Natural killer cell (primary cell): ENCODE results near the gene BMPR1A. TPM values are rescaled to one million over a fixed set of nuclear protein-coding genes. Genes with fewer than 3 reads are reported as not detected.

Experiments
- ATAC-seq, 3 donors: fragments of 150-1000 bp in 2 of 3; fragments of 200-7000 bp in 1 of 3; cut with Tn5 transposase; 1 replicate in 1 of 3; 2 replicates in 2 of 3; pipeline ENCODE4 v1.10.0; 2021; ENCODE audit warnings: mild to moderate bottlenecking in 2 of 3, moderate library complexity in 2 of 3
- DNase-seq, 2 donors: peaks; one replicate each; pipeline versions ENCODE4 v3.0.0 to v3.0.0-alpha.2; 2013 to 2021; ENCODE audit warnings: mixed read lengths in 1 of 2
- H3K27ac ChIP-seq: one replicate; pipeline ENCODE4 v1.5.1; 2013; ENCODE audit warnings: mild to moderate bottlenecking, low read length
- H3K27me3 ChIP-seq: one replicate; pipeline ENCODE4 v1.6.1; 2013; ENCODE audit warnings: low read length; ENCODE audit not compliant: control insufficient read depth, insufficient read depth
- H3K36me3 ChIP-seq: one replicate; pipeline ENCODE4 v1.6.1; 2013; ENCODE audit warnings: low read length; ENCODE audit not compliant: control insufficient read depth, insufficient read depth
- H3K4me1 ChIP-seq: one replicate; pipeline ENCODE4 v1.6.1; 2013; ENCODE audit warnings: low read length; ENCODE audit not compliant: control insufficient read depth, insufficient read depth
- H3K4me3 ChIP-seq: one replicate; pipeline ENCODE4 v1.5.1; 2013; ENCODE audit warnings: low read length
- H3K9me3 ChIP-seq: one replicate; pipeline ENCODE4 v1.6.1; 2013; ENCODE audit warnings: low read length; ENCODE audit not compliant: control insufficient read depth, insufficient read depth
- H3K27ac Mint-ChIP-seq, 2 donors: one replicate each; pipeline ENCODE4 v1.8.0; 2022; ENCODE audit warnings: mild to moderate bottlenecking in 2 of 2, mixed read lengths in 2 of 2, moderate library complexity in 1 of 2
- H3K27me3 Mint-ChIP-seq, 2 donors: one replicate each; pipeline ENCODE4 v1.8.0; 2022; ENCODE audit warnings: low read depth in 2 of 2, mixed read lengths in 2 of 2
- H3K36me3 Mint-ChIP-seq: one replicate; pipeline ENCODE4 v1.8.0; 2022; ENCODE audit warnings: mixed read lengths
- H3K4me1 Mint-ChIP-seq, 2 donors: one replicate each; pipeline ENCODE4 v1.8.0; 2022; ENCODE audit warnings: mixed read lengths in 2 of 2
- H3K4me3 Mint-ChIP-seq: one replicate; pipeline ENCODE4 v1.8.0; 2022; ENCODE audit warnings: mild to moderate bottlenecking, moderate library complexity, mixed read lengths
- H3K9me3 Mint-ChIP-seq, 2 donors: one replicate each; pipeline ENCODE4 v1.8.0; 2022; ENCODE audit warnings: mixed read lengths in 2 of 2
- CTCF ChIP-seq: fragments of 200-600 bp; IDR thresholded peaks from one replicate; pipeline ENCODE4 v1.8.0; 2022; ENCODE audit warnings: antibody characterized with exemption
- WGBS: methylation state at CpG from one replicate; pipeline ENCODE4 v1.1.7; 2013; ENCODE audit warnings: missing lambda C conversion rate; ENCODE audit not compliant: insufficient coverage; 5-methylcytosine and 5-hydroxymethylcytosine counted together
- intact Hi-C: fragments of 100-400 bp; cut with micrococcal nuclease; formaldehyde crosslinking; loops from one replicate; pipeline ENCODE4 v1.14.2; 2022
- total RNA-seq, 4 donors: library from RNA; stranded (reverse); fragments of 120-200 nt in 1 of 4; gene quantifications; one replicate each; pipeline versions ENCODE4 v1.2.3 to v1.2.4, GENCODE V29; 2013 to 2022

Gene BMPR1A
- total RNA-seq, 3 donors from 2014 or later (not counting 1 experiment from before 2014, with no cell fraction given): 5.5 to 8.1 (median 7.7) TPM

GRCh38 chr10:86792461-86793167, 36.2 kb downstream of the BMPR1A start:
- Mint-ChIP-seq H3K4me1 (no peaks in the 10 kb centered on the region), H3K4me3 (no peak overlapping the region), H3K27ac (no peak overlapping the region), H3K9me3 (peaks cover 0 to 2% of the 10 kb centered on the region in 2 donors), H3K27me3 (no peaks in the 10 kb centered on the region), H3K36me3 (no peaks in the 10 kb centered on the region)
- intact Hi-C loops: no loop called here
- no peak for DNase-seq
- H3K27ac ChIP-seq: no peak overlapping the region
- no CpG with 5 or more reads among the region's 1 CpG for WGBS
- no peaks in the 10 kb centered on the region for H3K36me3 ChIP-seq
- no peak for ATAC-seq
- no peaks in the 10 kb centered on the region for H3K4me1 ChIP-seq
- no peaks in the 10 kb centered on the region for H3K27me3 ChIP-seq
- no peak for TF ChIP-seq CTCF
- no peak overlapping the region for H3K4me3 ChIP-seq
- peaks cover 1% of the 10 kb centered on the region for H3K9me3 ChIP-seq

DNA sequence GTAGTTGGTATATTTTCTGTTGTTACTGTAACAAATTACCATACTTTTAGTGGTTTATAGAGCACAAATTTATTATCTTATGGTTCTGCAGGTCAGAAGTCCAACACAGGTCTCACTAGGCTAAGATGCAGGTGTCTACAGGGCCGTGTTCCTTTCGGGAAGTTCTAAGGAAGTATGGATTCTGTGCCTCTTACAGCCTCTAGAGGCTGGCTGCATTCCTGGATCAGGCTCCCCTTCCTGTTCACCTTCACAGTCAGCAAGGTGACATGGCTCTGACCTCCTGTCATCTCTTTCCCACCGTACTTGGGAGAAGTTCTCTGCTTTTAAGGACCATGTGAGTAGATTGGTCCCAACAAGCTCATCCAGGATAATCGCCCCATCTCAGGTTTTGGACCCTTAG, 37.3 kb downstream of the BMPR1A start:
- H3K27me3 ChIP-seq: no peaks in the 10 kb centered on the region

DNA sequence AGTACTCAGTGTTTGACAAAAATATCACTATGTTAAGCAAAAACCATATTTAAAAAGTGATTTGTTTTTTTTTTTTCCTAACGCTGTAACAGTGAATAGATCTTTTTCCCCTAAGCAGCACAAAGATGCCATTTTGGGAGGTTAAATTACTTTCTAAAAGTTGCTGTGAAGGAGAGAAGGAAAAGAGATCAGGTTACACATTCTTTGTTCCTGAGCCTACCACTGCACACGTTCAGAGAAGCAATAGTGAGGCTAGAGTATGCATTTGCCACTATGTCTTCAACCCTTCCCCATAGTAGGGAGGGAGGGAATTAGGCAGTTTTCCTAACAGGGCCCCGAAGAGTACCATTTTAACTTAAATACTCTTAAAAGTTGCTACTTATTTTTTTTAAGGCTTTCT, 38.9 kb downstream of the BMPR1A start:
- WGBS: no CpG with 5 or more reads among the region's 3 CpGs
- H3K27me3 Mint-ChIP-seq: no peaks in the 10 kb centered on the region
- H3K27ac ChIP-seq: no peak overlapping the region
- H3K36me3 Mint-ChIP-seq: no peaks in the 10 kb centered on the region
- peaks cover 5 to 13% of the 10 kb centered on the region in 2 donors for H3K4me1 Mint-ChIP-seq
- no peak for TF ChIP-seq CTCF
- H3K4me3 Mint-ChIP-seq: no peak overlapping the region
- H3K4me1 ChIP-seq: no peaks in the 10 kb centered on the region
- H3K9me3 Mint-ChIP-seq: peaks cover 0 to 1% of the 10 kb centered on the region in 2 donors
- no peaks in the 10 kb centered on the region for H3K36me3 ChIP-seq
- no peak overlapping the region for H3K4me3 ChIP-seq
- no peaks in the 10 kb centered on the region for H3K9me3 ChIP-seq
- no peak for DNase-seq
- H3K27ac Mint-ChIP-seq: no peak overlapping the region
- intact Hi-C loops: no loop called here
- no peak for ATAC-seq
- no peaks in the 10 kb centered on the region for H3K27me3 ChIP-seq

More for the DNA sequence above, 37.3 kb downstream of the BMPR1A start:
- Histone ChIP-seq H3K9me3 (no peaks in the 10 kb centered on the region), H3K4me1 (no peaks in the 10 kb centered on the region), H3K27ac (no peak overlapping the region), H3K4me3 (no peak overlapping the region), H3K36me3 (no peaks in the 10 kb centered on the region)
- peaks cover 0 to 2% of the 10 kb centered on the region in 2 donors for H3K9me3 Mint-ChIP-seq
- intact Hi-C loops: no loop called here
- 94% methylated on average over 3 of the region's 4 CpGs for WGBS
- no peak for TF ChIP-seq CTCF
- H3K36me3 Mint-ChIP-seq: no peaks in the 10 kb centered on the region
- no peak overlapping the region for H3K27ac Mint-ChIP-seq
- H3K4me3 Mint-ChIP-seq: no peak overlapping the region
- DNase-seq (no peak), ATAC-seq (no peak)
- peaks cover 3% of the 10 kb centered on the region in 2 donors for H3K4me1 Mint-ChIP-seq
- no peaks in the 10 kb centered on the region for H3K27me3 Mint-ChIP-seq

GRCh38 chr10:86798025-86798424, 41.6 kb downstream of the BMPR1A start:
- no peaks in the 10 kb centered on the region for H3K9me3 ChIP-seq
- H3K4me3 ChIP-seq: no peak overlapping the region
- intact Hi-C loops: no loop called here
- Mint-ChIP-seq H3K36me3 (no peaks in the 10 kb centered on the region), H3K9me3 (no peaks in the 10 kb centered on the region), H3K27me3 (no peaks in the 10 kb centered on the region), H3K4me3 (no peak overlapping the region), H3K27ac (no peak overlapping the region), H3K4me1 (peaks cover 5 to 13% of the 10 kb centered on the region in 2 donors)
- no peaks in the 10 kb centered on the region for H3K4me1 ChIP-seq
- no peaks in the 10 kb centered on the region for H3K27me3 ChIP-seq
- no peak overlapping the region for H3K27ac ChIP-seq
- DNase-seq: no peak
- ATAC-seq: no peak
- no peak for TF ChIP-seq CTCF
- no CpG with 5 or more reads among the region's 1 CpG for WGBS
- no peaks in the 10 kb centered on the region for H3K36me3 ChIP-seq
